Measurements from ENCODE around the gene NAALADL1.

NAALADL1 gene

DNA sequence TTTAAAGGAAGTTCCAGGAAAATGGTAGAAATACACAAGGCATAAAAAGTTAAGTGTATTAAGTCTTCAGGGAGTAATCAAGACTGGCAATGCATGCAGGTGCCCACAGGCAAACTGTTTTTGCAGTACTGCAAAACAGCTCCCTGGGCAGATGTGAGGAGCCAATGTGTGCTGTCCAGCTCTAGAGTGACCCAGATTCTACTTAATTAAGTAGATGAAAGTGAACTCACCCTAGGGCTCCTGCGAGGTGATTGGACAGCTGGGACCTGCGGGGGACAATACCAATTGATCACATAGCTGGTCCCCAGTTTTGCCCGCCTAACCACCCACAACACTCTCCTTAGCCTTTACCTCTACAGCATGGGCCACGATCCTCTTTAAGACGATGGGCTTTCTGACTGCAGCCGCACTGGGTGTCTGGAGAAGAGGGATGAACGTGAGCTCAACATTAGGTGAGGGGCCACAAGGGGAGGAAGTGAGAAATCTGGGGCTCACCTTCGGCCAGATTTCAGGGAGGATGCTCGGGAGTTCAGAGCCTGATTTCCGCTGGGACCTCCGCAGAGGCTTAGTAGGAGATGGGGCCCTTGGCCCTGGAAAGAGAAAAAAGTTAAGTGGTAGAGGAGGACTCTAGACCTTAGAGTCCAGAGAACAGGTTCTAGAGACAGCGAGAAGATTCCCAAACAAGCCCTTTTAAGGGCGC, 24.9 kb upstream of the NAALADL1 start:
- no peak for DNase-seq

DNA sequence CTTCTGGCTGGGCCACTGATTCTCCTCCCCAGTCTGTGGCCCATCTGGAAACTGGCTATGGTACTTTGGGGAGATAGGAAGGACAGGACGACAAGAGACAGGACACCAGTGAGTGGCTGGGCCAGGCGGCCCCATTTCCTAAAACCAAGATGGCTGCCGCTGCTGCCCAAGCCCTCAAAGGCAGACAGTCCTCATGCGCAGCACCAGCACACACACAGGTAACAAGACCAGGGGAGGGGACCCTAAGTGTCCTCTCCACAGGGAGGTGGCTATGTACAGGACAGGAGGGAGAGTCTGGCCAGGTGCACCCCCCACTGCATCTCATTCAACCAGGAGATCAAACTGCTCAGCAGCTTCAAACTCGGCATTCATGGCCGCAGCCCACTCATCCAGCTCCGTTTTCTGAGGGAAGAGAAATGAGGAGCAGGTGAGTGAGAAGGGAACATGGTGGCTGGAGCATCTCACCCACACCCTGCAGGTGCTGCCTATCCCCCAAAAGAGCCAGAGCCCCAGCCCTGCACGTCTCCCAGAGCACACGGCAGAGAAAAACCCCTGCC, 20.5 kb upstream of the NAALADL1 start:
- DNase-seq = no peak

DNA sequence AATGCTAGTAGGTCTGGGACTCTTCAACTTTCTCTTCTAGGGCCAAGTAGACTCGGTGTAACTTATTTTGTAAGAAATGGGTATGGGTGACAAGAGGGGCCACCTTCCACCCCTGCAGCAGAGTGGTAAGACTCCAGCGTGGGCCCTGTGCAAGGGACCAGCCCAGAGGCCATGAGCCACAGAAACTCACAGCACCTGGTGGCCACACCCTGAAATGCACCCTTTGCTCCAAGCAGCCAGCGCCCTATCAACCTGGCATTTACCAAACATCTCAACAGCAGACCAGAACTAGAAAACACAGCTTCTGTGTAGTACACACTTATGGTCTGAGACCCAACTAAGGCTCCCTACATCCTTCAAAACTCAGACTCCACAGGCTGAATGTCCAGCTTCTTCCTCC, 19.8 kb upstream of the NAALADL1 start:
- peak in 1 of 2 experiments; percentile 30 for DNase-seq

DNA sequence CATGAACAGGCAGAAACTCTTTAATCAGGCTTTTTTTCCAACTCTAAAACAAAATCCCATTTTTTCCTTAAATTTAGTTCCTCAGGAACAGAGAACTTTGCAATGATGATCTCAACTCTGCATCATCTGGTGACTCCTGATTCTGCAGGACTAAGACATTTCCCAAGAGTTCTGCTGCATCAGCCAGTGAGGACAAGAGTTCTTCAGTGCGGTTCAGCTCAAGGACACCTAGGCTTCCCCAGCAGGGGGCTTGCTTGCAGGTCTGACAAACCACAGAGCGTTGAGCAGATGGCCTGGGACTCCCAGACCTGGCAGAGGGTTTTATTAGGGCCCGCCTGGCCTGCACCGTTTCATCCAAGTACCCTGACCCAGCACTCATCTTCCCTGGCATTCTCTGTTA, 19.1 kb upstream of the NAALADL1 start:
- no peak for DNase-seq

DNA sequence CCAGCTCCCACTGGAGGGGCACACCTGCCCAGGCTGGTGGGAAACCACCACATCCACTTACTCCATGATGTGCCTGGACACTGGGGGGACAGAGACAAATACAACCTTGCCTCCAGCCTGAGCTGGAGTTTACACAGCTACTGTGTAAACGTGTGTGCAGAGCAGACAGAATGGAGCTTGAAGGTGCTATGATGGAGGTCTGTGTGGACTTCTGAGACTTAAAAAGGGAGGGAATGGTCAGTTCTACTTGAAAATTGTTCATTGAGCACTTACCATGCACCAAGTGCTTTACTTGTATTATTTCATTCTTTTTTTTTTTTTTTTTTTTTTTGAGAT, 14.2 kb upstream of the NAALADL1 start:
- DNase-seq = no peak

DNA sequence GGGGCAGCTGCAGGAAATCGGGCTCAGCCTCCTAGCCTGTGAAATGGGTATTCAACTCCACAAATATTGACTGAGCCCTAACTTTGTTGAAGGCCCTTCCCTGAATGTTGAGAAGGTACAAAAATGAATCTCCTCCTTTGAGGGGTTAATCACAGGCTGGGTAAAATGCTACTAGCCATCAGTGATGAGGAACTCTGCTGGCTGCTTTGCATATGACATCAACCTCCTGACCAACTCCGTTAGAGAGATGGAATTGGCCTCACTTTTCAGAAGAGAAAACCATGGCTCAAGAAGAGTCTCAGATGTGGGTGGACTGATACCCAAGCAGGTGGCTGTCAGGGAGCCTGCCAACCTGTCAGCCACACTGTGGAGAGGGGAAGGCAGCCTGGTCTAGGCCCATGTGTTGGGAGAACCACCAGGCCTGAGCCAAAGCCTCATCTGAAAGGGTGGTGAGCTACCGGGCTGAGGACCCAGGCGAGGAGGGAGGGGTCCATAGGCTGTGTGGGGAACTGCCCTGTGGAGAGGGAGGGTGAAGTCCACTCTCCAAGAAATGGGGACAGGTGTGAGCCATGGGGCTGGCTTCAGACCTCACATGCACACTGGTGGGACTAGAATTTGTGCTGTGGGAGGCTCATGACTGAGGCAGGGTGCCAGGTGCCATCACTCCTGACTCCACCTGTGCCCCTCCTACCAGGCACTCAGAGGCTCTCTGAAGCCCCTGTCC, 13.7 kb upstream of the NAALADL1 start:
- no peak for DNase-seq

DNA sequence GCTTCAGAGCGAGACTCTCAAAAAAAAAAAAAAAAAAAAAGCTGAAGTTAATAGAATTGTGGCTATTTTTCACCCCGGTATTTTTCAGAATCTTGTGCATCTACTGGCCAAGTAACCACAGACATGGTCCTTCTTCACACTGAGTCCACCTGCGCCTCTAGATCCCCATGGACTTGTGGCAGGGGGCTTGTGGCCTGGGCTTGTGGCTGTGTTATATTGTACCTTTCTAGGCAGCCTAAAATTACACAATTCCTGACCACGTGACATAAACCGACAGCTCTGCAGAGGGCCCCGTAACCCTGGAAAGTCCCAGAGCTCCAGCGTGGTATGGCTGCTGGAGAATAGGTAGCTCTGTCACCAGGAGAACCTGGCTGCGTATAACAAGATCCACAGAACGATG, 10.9 kb upstream of the NAALADL1 start:
- DNase-seq = no peak

DNA sequence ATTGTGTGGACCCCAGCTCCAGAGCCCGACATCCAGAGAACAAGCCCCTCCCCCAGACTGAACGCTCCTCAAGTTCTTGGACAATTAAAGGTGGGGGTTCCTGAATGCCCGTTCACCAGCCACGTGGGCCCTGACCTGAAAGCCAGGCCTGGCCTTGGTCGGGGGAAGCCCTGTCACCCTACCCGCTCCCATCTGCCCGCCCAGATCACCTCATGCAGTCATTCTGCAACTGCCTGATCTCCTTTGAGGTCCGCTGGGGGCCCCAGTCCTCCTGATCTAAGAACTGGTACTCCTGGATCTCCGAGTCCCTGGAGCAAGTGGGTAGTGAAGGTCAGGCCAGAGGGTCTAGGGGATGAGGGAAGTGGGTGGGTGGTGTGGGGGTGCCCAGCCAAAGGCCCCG, 9.1 kb upstream of the NAALADL1 start:
- DNase-seq = no peak

DNA sequence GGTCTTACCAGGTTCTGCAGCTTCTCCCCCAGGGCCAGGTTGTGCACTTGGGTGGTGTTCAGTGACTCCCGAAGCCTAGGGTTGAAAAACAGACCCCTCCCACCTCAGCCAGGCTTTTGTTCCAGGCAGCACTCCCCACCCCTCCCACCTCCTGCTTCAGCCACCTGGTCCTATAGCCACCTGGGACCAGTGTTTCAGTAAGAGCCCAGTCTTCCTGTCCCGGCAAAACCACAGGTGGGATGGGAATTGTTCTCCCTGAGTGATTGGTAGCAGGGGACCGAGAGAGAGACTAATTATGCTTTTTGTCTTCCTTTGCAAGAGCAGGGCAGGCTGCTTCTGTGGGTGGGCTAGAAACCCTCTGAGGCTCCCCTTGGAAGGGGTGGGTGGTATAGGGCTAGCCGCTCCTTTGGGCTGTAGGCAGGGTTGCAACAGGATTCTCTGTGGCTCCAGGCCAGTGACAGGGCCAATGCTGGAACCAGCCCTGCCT, 8.5 kb upstream of the NAALADL1 start:
- peak; percentile 70 to 85 for DNase-seq

DNA sequence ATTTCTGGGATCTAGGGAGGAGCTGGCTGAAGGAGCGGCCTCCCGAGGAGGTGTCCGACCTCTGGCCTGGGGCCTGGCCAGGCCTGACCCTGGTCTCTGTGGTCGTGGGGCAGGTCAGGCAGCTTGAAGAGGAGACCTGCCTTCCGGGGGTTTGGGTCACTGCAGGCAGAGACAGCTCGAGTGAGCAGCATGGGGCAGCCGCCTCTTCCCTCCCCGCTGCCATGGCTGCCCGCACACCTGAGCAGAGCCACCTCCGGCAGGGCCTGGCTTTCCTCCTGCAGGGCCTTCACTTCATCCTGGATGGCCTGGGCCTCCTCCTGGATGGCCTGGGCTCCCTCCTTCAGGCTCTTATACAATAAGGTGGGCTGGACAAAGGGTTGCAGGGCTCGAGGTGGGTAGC, 8.0 kb upstream of the NAALADL1 start:
- peak in 1 of 2 experiments; percentile 7 for DNase-seq

DNA sequence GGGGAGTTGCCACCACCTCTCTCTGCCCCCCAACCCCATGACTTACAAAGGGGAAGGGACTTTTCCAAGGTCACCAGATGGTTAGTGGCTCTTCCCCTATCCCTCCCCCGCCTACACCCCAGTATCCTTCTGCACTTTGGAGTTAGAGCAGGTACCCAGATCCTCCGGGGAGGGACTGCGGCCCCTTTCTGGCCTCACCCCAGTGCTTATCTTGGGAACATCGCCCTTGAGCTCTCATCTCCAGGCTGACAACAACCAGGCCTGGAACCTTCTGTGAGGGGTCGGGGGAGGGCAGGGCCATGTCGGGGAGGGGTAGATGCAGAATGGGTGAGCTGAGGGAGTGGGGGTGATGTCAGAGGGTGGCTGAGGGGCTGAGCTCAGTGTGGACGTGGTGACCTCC, 7.5 kb upstream of the NAALADL1 start:
- DNase-seq = no peak

DNA sequence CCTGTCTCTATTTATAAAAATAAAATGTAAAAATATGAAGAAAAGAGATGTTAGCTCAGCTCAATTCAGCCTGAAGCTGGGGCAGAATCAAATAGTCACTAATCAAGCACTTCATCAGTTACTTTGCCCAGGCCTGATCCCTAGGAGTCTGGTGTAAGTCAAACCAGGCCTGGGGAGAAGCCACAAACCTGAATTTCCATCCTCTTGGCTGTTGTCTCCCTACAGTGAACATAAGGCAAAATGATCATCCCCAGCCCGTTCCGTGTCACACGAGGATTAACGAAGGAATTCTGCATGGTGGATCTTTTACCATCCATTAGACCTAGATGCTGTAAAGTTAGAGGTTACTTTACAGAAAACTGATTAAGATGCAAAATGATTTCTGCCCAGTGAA, 6.5 kb upstream of the NAALADL1 start:
- no peak for DNase-seq

DNA sequence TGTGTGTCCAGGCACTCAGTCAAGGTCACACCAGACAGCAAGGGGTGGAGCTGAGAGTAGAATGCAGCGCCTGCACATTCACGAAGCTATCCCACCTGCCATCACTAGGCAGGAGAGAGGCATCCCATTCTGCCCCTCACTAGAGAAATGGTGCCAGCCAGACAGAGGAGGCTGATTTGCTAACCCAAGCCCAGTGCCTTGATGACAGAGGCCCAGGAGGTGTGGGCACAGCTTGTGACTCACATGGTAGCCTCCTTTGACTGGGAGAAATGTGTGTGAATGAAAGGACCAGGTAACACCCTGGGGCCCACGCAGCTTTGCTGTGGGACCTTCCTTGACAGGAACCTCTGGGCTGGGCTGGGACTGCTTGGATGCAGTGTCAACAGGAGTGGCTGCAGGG, 5.2 kb upstream of the NAALADL1 start:
- no peak for DNase-seq

DNA sequence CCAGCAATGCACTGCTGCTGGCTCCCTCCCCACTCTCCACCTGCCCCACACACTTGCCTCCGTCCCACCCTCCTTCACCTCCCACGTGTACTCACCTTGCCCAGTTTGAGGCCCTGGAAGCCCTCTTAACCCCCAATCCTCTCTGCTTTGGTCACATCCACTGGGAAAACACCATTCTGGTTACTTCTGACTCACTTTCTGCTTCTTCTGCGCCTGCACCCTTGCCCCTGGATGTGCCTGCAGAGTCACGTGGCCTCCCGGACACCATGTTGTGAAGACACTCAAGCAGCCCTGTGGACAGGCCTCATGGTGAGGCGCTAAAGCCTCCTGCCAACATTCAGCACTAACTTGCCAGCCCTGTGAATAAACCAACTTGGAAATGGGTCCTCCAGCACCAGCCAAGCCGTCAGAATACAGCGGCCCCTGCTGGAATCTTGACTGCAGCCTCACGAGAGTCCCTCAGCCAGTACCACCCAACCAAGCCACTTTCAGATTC, 2.6 kb upstream of the NAALADL1 start:
- DNase-seq = no peak

DNA sequence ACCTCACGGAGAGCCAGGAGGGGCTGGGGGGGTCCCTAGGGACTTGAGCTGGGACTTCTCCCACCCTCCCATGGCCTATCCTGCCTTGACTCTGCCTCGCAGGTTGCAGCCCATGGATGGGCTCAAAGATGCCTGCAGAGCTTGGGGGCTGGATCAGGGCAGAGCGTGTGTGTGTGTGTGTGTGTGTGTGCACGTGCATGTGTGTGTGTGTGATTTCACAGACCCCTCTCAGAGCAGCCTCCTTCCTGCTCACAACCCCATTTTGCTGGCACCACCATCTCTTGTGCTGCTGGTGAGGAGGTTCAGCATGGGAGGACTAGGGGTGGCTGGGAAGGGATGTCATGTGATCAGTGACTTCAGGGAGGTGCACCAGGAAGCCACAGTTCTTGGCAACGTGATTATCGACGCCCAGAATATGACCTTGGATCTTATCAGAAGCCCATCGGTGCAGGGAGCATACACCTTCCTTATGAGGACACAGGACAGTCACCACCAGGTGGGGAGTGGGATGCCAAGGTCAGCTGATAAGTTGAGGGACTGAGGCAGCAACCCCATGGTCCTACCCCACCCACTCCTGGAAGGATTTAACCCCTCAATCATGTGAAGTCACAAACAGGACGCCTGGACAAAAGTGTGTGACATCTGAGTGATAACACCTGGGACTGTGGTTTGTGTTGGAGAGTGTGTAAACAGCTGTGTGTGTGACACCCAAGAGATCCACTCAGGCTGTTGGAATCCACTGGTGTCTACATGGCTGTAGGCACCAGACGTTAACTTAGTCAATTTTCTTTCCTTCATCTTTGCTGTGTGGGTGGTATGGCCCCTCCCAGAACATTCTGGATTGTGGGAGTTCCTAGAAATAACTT, 1.8 kb upstream of the NAALADL1 start:
- DNase-seq = no peak

DNA sequence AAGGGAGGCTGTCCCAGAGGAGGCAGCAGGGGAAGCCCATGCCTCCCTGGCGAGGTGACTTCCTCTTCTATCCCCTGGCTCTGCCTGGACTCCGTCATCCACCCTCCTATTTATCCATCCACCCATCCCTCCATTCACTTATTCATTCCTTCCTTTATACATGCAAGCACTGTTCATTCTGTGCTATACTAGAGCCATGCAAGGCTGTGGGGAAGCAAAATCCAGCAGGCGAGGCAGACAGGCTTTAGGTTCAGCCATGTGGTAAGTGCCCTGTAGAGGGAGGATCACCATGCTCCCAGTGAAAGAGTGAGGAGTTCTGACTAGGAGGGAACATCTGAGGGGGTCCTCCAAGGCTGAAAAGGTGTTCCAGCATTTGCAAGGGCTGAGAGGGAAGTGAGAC, 1.2 kb upstream of the NAALADL1 start:
- no peak for DNase-seq

DNA sequence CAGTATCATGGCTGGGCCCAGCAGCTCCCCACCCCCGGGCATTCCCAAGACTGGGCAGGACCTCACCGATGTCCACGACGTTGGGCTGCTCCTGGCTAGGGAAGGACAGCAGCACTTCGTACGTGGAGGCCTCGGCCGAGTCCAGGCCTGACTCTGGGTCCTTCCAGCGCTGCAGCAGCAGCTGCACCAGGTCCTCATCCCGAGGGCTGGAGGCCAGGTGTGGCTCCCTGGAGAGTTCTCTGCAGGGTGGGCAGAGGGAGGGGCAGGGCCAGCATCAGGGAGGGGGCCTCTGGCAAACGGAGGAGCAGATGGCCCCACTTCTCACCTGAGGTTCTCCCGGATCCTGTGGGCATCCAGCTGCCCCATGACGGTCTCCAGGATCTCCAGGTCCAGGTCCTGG, 341 bp downstream of the NAALADL1 start:
- peak in 1 of 2 experiments; percentile 35 for DNase-seq

DNA sequence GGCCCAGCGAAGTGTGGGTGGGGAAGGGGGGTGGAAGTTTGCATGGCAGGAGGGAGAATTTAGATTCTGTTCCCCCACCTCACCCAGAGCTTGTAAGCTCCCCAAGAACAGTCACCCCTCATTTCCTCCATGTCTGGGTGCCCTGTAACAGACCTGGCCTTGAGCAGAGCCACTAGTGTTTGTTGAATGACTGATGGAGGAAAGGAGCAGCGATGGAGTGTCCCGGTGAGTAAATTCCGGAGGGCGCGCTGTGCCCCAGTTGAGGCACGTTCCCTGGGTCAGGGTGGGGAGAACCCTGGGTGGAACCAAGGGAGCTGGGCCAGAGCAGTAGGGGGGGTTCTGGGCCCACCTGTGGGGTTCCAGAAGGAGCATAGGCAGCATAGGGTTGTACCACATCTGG, 827 bp downstream of the NAALADL1 start:
- no peak for DNase-seq

DNA sequence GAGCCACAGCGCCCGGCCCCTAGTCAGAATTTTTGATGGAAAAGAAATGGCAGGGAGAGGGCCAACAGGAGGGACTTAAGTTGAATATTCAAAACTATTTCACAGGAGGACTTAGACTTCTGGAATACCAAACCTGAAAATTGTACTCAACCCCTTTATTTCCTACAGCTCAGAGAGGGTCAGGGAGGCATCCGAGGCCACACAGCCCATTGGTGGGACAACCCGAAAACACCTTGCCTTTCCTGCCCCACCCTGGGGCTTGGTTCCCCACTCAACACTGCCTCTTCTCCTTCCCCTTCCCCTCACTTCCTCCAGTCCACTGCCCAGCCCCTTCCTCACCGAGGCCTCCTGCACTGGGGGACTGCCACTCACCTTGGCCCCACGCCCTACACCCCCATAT, 1.4 kb downstream of the NAALADL1 start:
- DNase-seq = no peak

DNA sequence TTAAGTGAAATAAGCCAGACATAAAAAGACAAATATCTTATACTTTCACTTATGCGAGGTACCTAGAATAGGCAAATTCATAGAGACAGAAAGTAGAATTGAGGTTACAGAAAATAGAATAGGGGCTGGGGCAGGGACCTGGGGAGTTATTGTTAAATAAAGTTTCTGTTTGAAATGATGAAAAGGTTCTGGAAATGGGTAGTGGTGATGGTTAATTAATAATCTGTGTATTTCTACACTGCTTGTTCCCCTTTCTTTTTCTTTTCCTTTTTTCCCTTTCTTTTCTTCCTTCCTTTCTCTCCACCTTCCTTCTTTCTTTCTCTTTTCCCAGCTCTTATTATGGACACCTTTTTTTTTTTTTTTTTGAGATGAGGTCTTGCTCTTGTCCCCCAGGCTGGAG, 2.8 kb downstream of the NAALADL1 start:
- no peak for DNase-seq

DNA sequence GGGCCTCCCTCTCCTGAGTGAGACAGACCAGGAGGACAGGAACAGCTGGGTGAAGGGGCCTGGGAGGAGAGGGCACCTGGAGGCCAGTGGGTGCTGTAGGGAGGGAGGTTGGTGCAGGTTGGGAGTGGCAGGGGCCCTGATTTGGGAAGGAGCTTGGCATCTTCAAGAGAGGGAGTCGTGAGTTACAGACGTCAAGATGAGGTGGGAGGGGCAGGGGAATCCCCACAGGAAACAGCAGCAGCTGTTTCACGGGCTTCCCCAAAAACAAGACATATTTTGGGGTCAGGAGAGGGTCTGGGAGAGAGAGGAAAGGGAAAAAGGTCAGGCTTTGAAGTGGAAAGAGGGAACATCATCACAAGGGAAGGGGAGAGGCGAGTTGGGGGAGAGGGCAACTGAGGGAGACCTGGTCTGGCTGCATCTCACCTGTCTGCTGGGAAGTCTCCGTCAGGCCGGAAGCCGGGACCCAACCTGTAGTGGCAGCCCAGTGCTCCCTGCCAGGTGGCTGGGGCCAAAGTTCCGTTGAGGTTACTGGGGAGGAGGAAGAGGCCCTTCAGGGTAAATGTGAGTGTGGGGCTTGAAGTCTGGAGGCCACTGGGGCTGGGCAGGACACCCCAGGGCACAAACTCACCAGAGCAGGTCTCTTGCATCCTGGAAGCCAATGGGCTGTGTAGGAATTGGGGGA, 4.4 kb downstream of the NAALADL1 start:
- no peak for DNase-seq

DNA sequence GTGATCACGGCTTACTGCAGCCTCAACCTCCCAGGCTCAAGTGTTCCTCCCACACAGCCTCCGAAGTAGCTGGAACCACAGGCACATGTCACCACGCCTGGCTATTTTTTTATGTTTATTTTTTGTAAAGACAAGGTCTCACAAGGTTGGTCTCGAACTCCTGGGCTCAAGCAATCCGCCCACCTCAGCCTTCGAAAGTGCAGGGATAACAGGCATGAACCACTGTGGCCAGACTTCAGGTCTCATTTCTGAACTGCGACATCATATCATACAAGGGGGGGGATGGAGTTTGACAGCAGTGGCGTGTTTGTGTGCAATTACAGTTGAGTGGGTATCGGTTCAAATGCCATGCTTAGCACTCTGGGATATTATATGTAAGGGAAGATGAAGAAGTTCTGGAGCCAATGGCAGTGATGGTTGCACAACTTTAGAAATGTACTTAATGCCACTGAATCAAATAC, 6.9 kb downstream of the NAALADL1 start:
- DNase-seq = no peak

Data from NCI-H2081 (cell line).